ENCODE results near the gene SLC37A1.

The SLC37A1 gene

DNA sequence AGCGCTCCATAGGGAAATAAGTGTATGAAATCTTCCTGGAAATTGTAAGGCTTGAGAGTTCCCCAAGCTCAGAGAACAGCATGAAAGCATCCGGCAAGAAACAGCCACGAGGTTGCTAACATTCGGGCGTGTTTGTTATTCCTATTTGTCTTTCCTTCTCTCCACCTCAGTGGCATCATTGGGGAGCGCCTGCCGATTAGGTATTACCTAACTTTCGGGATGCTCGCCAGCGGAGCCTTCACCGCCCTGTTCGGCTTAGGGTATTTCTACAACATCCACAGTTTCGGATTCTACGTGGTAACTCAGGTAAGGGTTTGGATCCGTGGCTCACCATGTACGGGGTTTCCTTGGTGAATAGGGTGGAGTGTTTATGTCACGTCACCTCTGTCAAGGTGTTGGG is 25.7 kb downstream of the SLC37A1 start:
- DNase-seq (ENCODE audit: insufficient read length, low spot score) (no peak), FAIRE-seq (no peak)
- TF ChIP-seq, protein P1, sequence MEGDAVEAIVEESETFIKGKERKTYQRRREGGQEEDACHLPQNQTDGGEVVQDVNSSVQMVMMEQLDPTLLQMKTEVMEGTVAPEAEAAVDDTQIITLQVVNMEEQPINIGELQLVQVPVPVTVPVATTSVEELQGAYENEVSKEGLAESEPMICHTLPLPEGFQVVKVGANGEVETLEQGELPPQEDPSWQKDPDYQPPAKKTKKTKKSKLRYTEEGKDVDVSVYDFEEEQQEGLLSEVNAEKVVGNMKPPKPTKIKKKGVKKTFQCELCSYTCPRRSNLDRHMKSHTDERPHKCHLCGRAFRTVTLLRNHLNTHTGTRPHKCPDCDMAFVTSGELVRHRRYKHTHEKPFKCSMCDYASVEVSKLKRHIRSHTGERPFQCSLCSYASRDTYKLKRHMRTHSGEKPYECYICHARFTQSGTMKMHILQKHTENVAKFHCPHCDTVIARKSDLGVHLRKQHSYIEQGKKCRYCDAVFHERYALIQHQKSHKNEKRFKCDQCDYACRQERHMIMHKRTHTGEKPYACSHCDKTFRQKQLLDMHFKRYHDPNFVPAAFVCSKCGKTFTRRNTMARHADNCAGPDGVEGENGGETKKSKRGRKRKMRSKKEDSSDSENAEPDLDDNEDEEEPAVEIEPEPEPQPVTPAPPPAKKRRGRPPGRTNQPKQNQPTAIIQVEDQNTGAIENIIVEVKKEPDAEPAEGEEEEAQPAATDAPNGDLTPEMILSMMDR (IDR thresholded peaks at IDR 0.05; ENCODE audit: insufficient read depth, missing control alignments) = no peak

DNA sequence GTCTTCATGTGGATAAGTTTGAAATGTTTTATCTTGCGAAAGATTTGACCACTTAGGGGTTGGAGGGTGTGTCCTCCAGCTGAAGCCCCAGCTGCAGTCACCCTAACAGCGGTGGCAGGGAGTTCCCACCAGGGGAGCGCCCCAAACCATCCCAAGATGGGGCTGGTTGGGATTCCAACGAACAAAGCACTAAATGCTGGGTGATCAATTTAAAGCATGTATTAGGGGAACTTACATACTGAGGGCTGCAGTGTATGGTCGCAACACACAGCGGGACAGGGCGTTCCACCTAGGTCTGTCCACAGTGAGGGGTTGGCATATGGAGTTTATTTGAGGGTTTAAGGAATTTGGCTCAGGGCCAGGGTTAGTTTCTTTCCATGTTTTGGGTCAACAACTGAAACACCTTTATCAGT is 26.3 kb downstream of the SLC37A1 start:
- DNase-seq (ENCODE audit: insufficient read length, low spot score) (no peak), FAIRE-seq (no peak)
- TF ChIP-seq, protein P1 (IDR thresholded peaks at IDR 0.05; ENCODE audit: insufficient read depth, missing control alignments) = no peak

DNA sequence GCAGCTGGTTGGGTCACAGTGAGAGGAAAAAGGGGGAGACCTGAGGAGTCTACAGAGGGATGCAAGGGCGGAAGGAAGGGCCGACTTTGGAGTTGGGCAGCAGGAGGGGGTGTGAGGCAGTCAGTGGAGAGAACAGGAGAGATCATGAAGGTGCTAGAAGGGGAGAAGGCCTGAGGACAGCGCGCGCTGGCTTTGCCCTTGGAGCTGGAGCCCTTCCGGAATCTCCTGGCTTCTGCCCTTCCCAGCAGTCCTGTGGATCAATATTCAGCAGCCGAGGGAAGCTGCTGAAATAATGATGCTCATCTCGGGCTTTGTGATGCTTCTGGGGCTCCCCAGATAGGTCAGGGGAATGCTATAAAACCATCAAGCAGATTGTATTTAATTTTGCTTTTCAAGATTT is 26.7 kb downstream of the SLC37A1 start:
- FAIRE-seq = no peak

DNA sequence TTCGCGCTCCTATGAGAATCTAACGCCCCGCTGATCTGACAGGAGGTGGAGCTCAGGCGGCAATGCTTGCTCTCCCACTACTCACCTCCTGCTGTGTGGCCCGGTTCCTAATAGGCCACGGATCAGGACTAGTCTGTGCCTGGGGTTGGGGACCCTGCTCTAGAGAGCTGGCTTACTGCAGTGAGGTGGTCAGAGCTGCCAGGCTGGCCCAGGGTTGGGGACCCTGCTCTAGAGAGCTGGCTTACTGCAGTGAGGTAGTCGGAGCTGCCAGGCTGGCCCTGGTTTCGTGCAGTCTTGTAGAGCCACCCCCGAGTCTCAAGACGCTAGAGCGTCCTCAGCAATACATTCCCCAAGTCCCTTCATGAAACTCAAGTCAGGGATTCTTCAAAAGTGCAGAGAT is 27.5 kb downstream of the SLC37A1 start:
- no peak for FAIRE-seq
- TF ChIP-seq, protein P1 (IDR thresholded peaks at IDR 0.05; ENCODE audit: insufficient read depth, missing control alignments) = no peak

More for the DNA sequence above, 26.7 kb downstream of the SLC37A1 start:
- TF ChIP-seq, protein P1 (IDR thresholded peaks at IDR 0.05; ENCODE audit: insufficient read depth, missing control alignments) = no peak
- DNase-seq (ENCODE audit: insufficient read length, low spot score) = no peak

DNA sequence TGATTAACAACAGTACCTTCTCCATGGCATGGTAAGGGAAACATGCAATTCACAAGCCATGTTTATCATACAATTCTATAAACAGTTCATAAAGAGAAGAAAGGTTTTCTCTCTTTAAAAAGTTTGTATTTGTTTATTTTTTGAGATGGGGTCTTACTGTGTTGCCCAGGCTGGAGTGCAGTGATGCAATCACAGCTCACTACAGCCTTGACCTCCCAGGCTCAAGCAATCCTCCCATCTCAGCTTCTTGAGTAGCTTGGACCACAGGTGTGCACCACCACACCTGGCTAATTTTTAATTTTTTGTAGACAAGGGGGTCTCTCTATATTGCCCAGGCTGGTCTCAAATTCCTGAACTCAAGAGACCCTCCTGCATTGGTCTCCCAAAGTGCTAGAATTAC is 28.0 kb downstream of the SLC37A1 start:
- FAIRE-seq = no peak
- no peak for DNase-seq (ENCODE audit: insufficient read length, low spot score)
- TF ChIP-seq, protein P1 (IDR thresholded peaks at IDR 0.05; ENCODE audit: insufficient read depth, missing control alignments) = no peak

More for the DNA sequence above, 27.5 kb downstream of the SLC37A1 start:
- no peak for DNase-seq (ENCODE audit: insufficient read length, low spot score)

DNA sequence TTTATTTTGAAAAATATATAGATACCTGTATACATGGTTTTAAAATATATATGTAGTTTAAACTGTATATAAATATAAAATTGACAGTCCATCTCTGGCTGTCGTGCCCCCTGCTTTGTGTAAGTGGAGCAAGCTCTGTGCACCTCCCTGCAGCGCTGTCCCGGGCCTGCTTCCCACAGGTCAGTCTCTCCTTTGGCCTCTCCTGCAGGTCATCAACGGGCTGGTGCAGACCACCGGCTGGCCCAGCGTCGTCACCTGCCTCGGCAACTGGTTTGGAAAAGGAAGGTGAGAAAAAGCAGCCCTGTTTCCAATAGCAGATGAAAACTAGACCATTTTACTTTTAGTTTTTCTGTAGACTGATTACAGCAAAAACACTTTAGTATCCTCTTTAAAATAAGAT is 28.5 kb downstream of the SLC37A1 start:
- TF ChIP-seq, protein P1 (IDR thresholded peaks at IDR 0.05; ENCODE audit: insufficient read depth, missing control alignments) = no peak
- DNase-seq (ENCODE audit: insufficient read length, low spot score) (no peak), FAIRE-seq (no peak)

DNA sequence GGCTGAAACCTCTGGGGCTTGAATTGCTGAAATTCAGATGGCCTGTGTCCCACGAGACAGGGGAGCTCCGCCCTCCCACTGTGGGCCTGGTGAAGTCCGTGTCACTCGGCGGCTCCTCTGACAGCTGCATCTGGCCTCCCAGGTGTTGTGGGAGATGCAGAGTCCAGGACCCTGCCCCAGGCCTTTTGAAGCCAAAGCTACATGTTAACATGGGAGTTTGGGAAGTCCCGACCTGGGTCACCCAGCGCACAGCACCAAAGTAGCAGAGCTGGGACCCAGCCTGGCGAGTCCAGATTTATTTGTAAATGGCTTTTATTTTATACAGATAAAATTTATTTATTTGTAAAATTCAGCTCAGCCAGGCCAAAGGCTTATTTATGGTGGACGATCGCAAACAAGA is 28.9 kb downstream of the SLC37A1 start:
- DNase-seq (ENCODE audit: insufficient read length, low spot score) (no peak), FAIRE-seq (no peak)
- TF ChIP-seq, protein P1 (IDR thresholded peaks at IDR 0.05; ENCODE audit: insufficient read depth, missing control alignments) = no peak

Measured in D721Med (cell line).